ENCODE data around the gene AQP12A.

DNA sequence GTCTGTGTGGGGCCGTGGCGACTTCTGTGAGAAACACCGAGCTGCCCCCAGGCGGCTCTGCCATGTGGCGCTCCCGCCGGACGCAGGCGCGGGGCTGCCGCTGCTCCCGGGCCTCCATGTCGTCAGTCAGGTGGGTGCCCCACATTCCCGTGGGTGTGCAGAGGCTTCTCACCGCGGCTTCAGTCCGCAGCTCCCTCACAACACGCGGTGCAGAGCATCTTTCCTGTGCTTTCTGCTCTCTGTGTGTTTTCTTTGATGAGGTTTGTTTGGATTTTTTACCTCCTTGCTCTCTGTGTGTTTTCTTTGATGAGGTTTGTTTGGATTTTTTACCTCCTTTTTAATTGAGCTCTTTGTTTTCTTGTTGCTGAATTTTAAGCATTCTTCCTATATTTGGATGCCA, 13.0 kb downstream of the AQP12A start:
- no peak for TF ChIP-seq CTCF (IDR thresholded peaks at IDR 0.05)
- no peak for TF ChIP-seq POLR2A (IDR thresholded peaks at IDR 0.05)

Data from body of pancreas (tissue), 4 donors.